GM19193 (cell line): ENCODE measurements around the gene ALG11.

Source experiments
- POLR2A ChIP-seq: IDR thresholded peaks from 4 replicates; pipeline ENCODE4 v1.6.1; 2011; ENCODE audit not compliant: insufficient read depth, insufficient read length; ENCODE audit errors: extremely low read depth

Gene ALG11

DNA sequence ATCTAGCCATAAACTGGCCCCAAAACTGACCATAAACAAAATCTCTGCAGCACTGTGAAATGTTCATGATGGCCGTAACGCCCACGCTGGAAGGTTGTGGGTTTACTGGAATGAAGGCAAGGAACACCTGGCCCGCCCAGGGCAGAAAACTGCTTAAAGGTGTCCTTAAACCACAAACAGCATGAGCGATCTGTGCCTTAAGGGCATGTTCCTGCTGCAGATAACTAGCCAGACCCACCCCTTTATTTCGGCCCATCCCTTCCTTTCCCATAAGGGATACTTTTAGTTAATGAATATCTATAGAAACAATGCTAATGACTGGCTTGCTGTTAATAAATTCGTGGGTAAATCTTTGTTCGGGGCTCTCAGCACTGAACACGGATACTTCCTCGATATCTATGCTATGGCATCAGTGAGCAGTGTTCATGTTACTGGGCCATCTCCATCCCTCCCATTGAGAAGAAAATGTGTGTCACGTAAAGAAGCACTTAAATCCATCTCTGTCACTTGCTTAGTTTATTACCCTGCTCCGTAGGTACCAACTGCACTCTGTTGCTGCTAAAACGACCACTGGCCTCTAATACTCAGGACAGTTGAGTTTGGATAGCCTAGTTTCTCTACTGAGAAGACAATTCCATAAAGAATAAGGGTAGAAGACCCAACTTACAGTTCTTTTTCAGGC, 6.2 kb upstream of the ALG11 start:
- TF ChIP-seq POLR2A, result no peak

DNA sequence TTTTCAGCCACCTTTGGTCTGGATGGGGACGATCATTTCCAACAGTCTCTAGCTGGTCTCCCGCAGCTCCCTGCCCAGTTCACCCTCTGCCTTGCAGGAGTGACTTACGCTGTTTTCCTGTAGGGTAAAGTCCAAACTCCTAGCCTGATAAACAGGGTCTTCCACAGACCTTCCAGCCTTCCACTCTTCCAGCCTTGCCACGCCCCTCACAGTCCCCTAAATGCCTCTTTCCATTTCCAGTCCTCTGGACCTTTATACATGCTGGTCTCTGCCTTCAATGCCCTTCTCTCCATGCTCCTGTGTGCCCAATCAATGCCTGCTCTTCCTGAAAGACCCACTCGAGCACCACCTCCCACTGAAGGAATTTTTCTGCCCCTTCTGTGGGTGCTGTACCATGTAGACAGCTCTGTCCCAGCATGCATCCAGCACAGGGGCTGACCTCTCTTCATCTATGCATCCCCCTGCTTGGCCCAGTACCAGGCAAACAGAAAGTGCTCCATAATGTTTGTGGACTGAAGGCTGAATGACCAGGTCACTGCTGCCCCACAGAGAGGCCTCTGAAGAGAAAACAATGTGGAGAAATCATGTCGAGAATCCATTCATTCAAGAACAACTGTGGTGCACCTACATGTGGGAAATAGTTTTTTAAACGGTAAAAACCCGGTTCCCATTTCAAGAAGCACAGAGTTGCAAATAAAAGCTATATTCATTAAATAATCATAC, 5.5 kb upstream of the ALG11 start:
- TF ChIP-seq POLR2A, result no peak

- TF ChIP-seq POLR2A, result no peak
Measured at GRCh38 chr13:52009946-52010345, 2.3 kb upstream of the ALG11 start.

DNA sequence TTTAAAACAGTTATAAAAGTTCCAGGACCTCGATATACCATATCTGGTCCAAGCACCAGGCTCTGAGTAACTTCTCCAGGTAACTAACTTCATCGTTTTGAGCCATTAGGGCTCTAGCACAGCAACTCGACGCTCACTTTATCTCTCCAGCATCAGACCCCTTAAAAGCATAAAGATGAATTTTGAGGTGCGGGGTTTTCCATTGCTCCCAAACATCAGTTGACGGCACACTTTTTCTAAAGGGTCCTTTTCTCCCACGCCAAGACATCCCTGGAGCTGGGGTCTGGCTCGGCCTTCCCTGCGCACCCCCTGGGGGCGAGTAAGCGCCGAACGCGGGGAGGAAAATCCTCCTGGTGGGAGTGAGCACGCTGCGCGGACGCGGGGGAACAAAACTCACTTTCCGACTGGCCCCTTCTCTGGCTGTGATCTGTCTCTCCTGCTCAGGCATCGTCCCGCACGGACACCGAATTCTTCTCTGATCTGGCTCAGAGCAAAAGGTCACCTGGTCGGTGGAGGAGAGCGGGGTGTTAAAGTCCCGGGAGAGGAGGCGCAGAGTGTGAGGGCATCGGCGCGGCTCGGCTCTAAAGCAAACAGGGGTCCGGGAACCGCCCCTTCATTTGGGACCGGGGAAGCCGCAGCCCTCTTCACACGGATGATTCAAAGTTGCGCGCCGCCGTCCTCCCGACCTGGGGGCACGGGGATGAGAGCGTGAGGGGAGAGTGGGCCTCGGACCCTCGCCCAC, 1.1 kb upstream of the ALG11 start, which contains the start of gene ATP7B:
Gene ATP7B (minus strand): TSS at position 561 of the 742 bp plus-strand sequence. CDS start 113 bp downstream, at position 448.
- no peak for TF ChIP-seq POLR2A

GRCh38 chr13:52012512-52012836, 276 bp downstream of the ALG11 start:
- no peak for TF ChIP-seq POLR2A

GRCh38 chr13:52016296-52016695, 4.1 kb downstream of the ALG11 start:
- TF ChIP-seq POLR2A, result no peak

DNA sequence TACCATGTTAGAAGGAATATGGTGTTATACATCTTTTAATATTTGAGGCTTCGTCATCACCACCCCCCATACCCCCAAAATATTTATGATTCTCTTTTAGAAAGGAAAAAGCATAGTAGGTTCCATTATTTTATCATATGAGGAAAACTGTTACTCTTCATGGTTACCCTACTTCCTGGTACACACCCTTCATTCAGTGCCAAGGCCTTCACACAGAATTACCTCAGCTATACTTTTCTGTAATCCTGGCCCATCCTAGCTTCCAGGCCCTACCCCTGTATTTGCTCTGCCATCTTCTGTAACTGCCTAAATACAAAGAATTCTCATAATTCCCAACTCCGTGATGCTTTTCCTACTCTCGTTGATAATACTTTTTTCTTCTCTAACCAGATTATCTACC, 8.0 kb downstream of the ALG11 start:
- TF ChIP-seq POLR2A, result no peak

GRCh38 chr13:52022356-52022755, 10.2 kb downstream of the ALG11 start:
- no peak for TF ChIP-seq POLR2A

- TF ChIP-seq POLR2A, result no peak
Measured at GRCh38 chr13:52024481-52024880, 12.3 kb downstream of the ALG11 start, which contains the start of gene UTP14C. TSS of gene UTP14C (plus strand) at chr13:52024691. CDS start at chr13:52028805, 4,114 bp downstream.

DNA sequence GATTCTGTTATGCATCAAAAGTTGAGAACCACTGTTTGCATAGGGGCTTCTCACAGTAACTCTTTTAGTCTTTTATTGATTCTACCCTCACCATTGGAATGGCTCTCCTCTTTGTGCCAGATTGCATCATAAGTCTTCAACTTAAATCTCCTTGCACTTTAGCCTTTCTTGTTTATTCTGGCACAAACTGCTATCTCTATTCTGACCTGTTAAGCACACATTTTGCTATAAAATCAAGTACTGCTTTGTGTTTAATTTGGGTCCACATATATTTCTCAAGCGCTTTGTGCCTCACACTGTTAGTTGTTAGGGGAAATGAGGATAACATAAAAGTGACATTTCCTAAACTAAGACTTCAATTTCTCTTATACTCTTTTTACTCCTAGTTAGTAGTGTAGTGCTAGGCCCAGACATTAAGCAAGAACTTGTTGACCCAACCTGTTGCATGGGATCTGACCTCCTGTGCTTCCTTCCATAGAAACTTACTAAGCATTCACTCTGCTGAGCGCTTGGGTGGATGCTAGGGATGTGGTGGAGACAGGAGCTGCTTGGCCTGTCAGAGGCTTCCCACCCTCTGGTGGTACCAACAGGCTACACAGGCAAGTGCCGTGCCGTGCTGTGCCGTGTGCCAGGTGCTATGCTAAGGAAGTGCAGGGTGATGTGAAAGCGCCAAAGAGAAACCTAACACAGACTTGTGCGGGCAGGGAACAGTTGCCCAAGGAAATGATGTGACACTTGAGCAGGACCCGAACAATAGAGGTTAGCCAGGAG, 13.5 kb downstream of the ALG11 start:
- TF ChIP-seq POLR2A, result no peak

DNA sequence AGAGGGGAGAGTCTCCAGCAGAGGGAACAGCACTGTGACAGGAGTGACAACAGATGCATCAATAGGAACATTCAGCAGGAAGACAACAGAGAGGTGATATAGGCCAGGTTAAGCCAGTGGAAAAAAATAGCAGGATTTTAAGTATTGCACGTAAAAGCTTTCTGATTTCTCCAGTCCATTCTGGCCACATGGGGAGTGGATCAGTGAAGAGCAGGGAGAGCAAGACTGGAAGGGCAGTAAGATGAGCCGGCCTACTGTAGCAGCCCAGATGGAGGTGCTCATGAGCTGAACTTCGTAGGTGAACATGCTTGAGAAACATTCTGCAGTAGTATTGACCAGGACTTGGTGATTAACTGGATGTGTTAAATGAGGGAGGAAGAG, 14.0 kb downstream of the ALG11 start:
- no peak for TF ChIP-seq POLR2A

- TF ChIP-seq POLR2A, result no peak
Measured at GRCh38 chr13:52027832-52028231, 15.6 kb downstream of the ALG11 start.

DNA sequence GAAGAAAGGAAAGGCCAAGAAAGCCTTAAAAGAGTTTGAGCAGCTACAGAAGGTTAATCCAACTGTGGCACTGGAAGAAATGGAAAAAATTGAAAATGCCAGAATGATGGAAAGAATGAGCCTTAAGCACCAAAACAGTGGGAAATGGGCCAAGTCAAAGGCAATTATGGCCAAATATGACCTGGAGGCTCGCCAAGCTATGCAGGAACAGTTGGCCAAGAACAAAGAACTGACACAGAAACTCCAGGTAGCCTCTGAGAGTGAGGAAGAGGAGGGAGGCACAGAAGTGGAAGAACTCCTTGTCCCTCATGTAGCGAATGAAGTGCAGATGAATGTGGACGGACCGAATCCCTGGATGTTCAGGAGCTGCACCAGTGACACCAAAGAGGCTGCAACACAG, 17.4 kb downstream of the ALG11 start:
- TF ChIP-seq POLR2A, result no peak

DNA sequence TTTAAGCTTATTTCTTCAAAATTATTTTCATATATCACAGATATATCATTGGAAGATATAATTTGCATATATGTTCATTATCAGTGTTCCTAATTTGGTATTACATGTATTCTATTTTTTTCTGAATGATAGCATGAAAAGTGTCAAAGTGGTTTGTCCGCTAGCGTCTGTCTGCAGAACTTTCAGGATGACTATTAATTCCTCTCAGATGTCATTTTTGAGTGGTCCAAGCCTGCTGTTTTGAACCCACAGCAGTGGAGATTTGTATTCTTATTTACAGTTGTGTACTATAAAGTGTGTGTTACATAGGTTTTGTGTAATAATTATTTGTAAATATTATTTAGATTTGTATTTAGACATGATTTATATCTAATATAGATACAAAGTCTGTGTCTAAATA, 20.8 kb downstream of the ALG11 start:
- TF ChIP-seq POLR2A, result no peak
